Skin epidermis (tissue), 12 donors: ENCODE data around the gene TACC2.

Source experiments
- H3K27ac ChIP-seq, 21 experiments: fragments of 200-600 bp; sonication (generic) in 11 of 21; one replicate each; pipeline ENCODE4 v1.5.0; 2020; ENCODE audit warnings: mild to moderate bottlenecking in 3 of 21, inconsistent platforms in 2 of 21, moderate library complexity in 2 of 21
- H3K4me3 ChIP-seq, 7 experiments: fragments of 200-600 bp; sonication (generic) in 2 of 7; one replicate each; pipeline ENCODE4 v1.5.0; 2020; ENCODE audit warnings: inconsistent platforms in 2 of 7, mild to moderate bottlenecking in 2 of 7, moderate library complexity in 1 of 7

TACC2 gene

DNA sequence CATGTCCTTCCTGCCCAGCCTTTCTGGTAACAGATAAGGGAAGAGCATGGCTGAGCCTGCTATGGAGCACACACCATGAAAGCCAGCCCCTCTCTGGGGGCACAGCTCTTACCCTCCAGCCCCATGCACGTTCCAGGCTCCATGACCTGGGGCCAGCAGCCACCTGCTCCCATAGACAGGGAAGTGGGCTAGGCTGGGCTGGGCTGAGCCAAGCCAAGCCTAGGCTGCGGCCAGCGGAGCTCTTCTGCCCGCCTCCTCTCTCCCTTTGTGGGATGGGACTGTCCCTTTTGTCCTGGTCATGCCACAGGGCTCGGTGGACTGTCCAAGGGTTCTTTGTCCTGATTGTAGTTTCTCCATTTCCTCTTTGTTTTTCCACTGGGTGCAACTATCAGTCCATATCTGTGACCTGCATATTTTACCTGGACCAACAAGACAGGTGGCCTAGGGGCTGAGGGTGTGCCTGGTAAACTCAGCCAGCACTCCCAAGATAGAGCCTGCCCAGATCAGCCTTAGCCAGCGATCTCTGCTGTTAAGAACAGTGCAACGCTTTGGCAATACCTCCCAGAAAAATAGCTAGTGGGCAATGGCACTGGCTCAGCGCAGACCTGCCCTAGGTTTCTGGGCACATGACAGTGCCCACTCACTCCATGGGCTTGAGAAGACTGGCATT is 184.9 kb downstream of the TACC2 start:
- Histone ChIP-seq H3K27ac (peak overlapping the region in 11 of 21 experiments; percentile 10 to 69 (median 42)), H3K4me3 (peak overlapping the region in 1 of 7 experiments; percentile 11)

DNA sequence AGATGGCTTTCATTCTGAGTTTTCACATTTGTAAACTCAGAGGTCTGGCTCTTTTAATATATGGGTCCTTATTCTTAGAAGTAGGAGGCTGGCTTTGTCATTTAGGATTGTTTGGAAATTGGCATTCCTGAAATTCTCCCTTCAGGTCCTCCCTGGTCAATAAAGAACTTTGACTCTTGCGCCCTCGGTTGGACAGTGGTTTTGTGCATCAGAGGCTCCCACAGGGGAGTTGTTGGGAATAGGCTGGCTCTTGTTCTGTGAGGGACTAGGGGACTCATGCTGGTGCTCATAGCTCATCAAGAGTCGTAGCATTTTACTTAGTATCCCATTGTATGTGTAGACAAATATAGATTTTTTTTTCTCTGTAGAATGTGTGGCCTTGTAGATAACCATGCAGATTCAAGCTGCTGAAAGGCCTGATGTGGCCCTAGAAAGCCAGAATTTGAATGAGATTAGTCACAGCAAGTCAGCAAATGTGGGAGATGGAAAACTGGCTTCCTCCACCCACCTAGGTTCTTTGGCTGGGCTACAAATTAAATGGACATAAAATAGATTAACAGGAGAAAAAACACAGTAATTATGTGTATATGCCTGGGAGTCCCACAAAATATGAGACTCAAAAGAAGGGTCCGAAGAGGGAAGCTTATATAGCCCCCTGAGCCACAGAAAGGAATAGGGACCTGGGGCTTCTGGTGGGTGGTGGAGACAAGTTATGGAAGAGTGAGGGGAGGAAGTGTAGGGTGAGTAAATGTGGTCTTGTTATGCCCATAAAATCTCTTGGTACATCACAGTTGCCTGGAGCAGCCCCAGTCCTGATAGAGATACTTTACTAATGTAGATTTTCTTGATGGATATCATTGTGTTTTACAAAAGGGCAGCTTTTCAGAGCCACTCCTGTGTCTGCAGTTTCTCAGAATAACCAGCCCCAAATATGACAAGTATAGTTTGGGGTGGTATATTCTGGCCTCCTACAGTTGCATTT is 187.6 kb downstream of the TACC2 start:
- no peak overlapping the region for H3K27ac ChIP-seq

DNA sequence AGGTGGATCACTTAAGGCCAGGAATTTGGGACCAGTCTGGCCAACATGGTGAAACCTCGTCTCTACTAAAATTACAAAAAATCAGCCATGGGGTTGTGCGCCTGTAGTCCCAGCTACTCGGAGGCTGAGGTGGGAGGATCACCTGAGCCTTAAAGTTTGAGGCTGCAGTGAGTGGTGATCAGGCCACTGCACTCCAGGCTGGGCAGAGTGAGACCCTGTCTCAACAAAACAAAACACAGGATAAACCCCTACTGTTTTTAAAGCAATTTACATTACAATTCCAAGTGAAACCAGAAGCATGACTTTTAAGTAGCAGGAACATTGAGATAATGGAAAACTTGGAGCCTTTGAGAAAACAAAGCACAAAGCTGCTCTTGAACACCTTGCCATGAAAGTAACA is 189.7 kb downstream of the TACC2 start:
- H3K27ac ChIP-seq, result no peak overlapping the region

More for the DNA sequence above, 187.6 kb downstream of the TACC2 start:
- H3K4me3 ChIP-seq, result no peak overlapping the region

DNA sequence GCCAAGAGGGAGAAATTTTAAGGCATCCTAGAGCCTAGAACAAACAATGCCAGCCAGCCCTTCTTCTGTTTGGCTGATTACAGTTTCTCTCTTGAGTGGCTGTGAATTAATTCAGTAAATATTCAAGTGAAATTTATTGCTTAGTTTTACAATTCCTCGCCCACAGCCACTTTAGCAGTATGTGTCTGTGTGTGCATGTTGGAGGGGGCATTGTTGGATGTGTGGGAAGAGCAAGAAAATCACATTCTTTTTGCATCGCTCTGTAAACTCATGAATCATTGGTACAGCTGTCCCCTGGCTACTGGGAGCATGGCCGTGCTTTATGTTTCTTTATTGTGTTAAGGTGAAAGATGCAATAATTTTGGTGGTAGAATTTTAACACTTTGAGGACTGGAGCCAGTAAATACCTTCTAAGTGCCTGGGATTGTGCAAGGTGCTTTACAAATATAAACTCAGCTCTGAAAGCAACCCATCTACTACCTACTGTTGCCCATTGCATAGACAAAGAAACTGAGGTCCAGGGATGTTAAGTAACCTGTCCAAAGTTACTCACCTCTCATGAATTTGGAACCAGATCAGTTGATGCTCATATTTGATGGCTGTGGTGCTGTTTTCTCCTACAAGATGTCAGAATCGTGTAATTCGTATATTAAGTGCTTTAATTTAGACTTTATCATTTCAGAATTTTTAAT is 192.2 kb downstream of the TACC2 start:
- no peak overlapping the region for H3K27ac ChIP-seq
- H3K4me3 ChIP-seq, result no peak overlapping the region

More for the DNA sequence above, 189.7 kb downstream of the TACC2 start:
- no peak overlapping the region for H3K4me3 ChIP-seq

DNA sequence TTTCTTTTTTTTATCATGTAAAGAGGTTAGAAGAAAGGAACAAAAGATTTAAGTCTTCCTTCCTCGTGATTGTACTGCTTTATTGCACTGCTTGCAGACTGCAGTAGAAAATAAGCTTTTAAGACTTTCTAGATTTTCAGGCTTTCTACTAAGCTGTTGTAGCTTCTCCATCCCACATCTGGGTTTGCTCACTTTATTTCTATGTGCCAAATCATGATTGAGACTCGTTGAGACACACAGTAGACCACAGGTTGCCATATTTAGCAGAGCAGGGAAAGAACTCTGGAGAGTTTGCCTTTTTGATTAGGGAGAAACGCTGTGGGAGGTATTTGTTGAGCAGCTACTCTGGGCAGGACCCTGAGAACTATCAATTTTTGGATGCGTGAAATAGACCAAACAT is 192.9 kb downstream of the TACC2 start:
- no peak overlapping the region for H3K4me3 ChIP-seq
- no peak overlapping the region for H3K27ac ChIP-seq

DNA sequence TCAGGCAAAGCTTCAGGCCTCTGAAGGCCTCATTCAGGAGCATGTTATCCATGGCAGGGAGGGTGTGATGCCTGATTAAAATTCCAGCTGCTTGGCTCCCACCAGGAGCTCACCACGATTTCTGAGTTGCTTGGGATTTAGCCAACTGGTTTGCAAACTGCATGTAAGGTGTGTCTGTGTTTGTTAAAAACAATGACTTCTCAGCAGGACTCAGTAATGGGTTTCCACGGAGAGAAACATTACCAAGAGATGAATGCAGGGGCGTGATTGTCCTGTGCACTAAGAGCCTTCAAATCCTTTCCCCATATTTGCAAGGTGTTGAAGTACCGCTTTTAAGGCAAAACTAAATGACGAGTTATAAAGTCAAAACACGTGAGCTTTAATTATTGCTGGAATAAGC is 193.3 kb downstream of the TACC2 start:
- Histone ChIP-seq H3K27ac (peak overlapping the region in 1 of 21 experiments; percentile 51), H3K4me3 (no peak overlapping the region)

DNA sequence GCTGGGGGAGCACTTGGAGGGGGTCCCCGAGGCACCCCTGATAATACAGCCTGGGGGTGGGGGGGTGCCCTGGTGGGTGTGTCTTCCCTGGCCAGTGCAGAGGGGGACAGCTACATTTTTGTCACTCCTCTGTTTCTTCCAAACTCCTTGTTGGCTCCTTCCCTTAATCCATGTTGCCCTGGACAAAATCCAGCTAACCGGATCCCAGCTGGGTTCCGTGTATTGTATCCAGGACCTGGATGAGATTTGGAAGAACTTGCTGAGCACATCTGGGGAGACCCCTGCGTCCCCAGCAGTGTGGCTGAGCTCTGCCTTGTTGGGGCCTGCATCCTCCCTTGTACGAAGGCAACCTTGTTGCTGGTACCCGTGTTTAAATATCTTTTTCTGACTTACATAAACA is 195.3 kb downstream of the TACC2 start:
- Histone ChIP-seq H3K27ac (no peak overlapping the region), H3K4me3 (no peak overlapping the region)

DNA sequence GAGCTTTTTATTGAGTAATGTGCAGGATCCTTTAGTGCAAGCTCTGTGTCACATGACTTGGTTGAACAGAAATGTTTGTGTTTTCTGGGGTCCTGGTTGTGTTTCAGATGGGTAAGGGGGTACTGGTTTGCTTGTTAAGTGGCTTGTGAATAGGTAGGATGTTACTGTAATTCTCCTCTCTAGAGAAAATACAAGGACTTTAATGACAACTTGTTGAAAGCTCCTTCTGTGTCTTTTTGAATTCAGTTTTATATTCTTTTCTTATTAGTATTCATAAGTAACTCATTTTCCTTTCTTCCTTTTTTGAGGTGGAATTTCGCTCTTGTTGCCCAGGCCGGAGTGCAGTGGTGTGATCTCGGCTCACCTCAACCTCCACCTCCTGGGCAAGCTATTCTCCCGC is 196.7 kb downstream of the TACC2 start:
- no peak overlapping the region for H3K4me3 ChIP-seq
- no peak overlapping the region for H3K27ac ChIP-seq

DNA sequence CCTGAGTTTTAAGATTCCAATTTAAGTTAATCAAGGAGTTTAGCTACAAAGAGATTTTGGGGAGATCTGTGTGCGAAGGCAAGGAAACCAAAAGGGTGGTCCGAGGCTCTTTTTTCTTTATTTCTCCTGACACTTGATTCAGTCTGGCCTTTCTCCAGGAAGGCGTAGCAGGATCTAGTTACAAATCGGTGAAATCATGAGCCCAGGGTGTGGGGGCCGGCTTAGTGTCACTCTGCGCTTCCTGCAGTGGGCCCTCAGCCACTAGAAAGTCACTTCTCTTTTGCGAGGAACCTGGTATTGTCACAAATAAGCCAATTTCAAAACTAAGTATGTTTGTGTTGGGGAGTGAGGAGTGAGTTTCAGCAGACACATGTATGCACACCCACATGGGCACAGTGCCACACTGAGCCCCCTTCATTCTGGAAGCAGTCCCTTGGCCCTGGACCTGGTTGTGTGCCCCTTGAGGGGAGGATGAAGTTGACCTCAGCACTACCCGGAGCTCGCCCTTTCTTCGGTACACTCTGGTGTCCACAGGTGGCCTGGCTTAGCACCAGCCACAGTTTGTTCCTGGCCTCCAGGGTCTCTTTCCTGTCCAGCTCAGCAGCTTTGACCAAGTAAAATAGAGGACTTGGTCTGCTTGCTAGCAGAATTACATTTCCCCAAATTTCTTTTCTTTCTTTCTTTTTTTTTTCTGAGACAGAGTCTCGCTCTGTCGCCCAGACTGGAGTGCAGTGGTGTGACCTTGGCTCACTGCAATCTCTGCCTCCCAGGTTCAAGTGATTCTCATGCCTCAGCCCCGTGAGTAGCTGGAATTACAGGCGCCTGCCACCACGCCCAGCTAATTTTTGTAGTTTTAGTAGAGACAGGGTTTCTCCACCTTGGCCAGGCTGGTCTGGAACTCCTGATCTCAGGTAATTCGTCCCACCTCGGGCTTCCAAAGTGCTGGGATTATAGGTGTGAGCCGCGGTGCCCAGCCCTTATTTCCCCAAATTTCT is 198.2 kb downstream of the TACC2 start:
- H3K27ac ChIP-seq, result no peak overlapping the region
- no peak overlapping the region for H3K4me3 ChIP-seq

DNA sequence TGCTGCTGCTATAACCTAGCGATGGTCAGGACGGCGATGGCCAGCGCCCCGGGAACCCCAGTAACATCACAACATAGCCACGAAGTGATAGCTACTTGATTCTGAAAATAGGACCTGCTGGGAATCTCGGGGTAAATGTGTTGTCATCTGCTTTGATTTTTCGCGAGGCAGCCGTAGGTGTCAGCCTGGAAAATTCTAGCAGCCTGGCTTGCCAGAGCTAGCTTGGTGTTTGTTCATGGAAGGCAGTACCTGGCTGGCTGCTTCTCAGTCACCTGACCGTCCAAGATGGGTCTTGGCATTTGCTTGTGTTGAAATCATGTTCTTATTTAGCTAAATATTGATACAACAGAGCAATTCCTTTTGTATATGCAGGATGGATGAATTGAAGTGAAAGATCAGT is 199.7 kb downstream of the TACC2 start:
- Histone ChIP-seq H3K4me3 (no peak overlapping the region), H3K27ac (no peak overlapping the region)

DNA sequence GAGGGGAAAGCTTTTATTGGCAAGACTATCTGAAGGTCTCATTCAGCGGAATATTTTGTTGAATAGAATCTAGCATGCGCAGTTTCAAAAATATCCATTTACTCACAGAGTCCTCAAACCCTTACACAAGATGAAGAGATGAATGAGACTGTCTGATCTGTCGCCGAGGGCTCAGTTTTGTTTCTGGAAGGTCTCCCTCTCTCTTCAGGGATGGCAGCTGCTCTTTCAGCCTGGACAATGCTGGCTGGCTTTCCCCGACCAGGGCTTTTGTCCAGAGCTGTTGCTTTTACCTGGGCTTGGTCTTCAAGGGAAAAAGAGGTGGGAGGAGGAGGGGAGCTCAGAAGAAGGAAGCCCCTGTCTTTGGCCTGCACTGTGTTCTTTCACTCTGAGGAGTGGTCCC is 200.2 kb downstream of the TACC2 start:
- Histone ChIP-seq H3K27ac (no peak overlapping the region), H3K4me3 (no peak overlapping the region)

DNA sequence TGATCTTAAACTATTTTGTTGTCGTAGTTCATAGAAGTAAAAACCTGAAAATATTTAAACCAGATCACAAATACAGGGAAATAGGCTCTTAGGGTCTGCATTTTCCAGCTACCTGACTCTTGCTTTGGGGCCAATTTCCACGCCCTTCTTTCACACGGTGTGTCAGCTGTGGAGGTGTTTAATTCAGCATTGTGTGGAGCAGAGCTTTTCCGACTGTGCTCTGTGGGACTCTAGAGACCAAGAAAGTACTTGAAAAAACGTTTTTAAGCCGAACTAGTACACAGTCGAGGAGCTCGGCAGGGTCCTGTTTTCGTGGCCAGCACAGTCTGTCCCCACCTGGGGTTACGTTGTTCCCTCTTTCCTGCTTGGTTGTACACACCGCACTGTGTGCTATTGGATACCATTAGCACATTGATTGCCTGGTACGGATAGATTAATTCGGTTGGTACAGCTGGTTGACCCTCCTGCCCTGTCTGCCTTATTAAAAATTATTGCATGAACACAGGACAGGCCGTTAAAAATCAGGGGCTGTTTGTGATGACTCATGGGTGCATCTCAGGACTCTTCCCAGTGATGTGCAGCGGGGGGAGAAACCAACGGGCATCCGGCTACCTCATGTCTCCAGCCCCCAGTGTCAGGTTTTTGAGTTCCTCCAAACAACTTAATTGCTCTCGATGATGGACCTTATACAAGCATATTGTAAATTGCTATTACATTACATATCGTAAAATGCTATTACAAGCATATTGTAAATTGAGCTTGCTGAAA is 201.4 kb downstream of the TACC2 start:
- Histone ChIP-seq H3K4me3 (no peak overlapping the region), H3K27ac (no peak overlapping the region)

DNA sequence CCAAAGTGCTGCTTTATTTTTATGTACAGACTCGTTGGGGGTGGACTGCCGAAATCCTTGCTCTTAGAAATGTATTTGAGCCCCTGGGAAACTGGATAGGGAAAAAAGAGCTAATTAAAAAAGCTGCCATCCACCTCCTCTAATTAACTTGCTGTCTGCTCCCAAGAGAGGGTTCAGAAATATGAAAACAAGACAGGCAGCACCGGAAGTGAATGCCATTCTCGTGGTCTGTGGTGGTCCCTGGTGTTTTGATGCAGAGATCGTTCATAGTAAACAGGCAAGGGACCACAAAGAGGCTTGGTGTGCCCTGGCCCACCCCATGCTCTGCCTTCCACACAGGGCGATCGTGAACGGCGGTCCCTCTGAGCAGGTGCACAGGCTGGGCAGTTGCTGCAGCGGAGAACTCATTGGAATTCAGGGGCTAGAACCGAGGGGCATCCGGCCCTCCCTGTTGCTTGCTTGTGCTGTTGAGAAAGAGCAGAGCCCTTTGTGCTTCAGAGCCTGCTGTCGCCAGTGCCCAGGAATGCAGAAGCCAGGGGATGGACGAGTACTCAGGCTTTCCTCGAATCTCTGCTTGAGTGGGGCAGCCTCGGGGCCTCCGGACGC is 203.1 kb downstream of the TACC2 start:
- Histone ChIP-seq H3K4me3 (no peak overlapping the region), H3K27ac (no peak overlapping the region)

DNA sequence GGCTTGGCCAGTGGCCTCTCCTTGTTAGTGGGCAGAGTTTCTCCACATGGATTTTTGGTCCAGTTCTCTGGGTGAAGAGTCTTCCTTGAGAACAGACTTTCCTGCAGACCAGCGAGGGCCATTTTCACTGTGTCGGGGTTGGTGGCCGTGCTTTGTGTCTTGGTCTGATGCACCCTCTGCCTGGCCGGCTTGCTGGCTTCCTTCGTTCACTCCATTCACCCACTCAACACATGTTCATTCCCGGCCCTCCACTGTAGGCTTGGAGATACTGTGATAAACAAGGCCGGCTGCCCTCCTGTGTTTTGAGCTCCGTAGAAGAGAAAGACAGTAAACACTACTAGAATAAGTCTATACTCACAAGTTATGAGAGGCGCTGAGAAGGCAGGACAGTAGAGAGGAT is 205.3 kb downstream of the TACC2 start:
- Histone ChIP-seq H3K4me3 (no peak overlapping the region), H3K27ac (no peak overlapping the region)

DNA sequence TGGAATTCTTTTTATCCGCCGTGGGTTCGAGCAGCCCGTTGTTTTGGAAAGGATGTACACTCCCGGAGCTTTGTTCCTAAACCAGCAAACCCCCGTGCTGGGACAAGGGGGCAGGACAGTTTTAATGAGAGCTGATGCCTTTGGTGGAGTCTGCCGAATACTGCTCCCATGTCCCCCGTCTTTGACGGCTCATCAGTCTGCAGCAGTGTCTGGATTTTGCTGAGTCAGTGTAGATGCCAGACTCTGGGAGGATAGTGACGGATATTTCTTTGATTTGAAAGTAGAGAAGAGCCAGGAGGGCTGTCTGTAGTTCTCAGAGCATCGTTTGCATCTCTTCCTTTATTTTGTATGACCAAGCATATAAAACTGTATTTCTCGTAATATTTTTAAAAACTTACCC is 207.3 kb downstream of the TACC2 start:
- no peak overlapping the region for H3K4me3 ChIP-seq
- no peak overlapping the region for H3K27ac ChIP-seq

DNA sequence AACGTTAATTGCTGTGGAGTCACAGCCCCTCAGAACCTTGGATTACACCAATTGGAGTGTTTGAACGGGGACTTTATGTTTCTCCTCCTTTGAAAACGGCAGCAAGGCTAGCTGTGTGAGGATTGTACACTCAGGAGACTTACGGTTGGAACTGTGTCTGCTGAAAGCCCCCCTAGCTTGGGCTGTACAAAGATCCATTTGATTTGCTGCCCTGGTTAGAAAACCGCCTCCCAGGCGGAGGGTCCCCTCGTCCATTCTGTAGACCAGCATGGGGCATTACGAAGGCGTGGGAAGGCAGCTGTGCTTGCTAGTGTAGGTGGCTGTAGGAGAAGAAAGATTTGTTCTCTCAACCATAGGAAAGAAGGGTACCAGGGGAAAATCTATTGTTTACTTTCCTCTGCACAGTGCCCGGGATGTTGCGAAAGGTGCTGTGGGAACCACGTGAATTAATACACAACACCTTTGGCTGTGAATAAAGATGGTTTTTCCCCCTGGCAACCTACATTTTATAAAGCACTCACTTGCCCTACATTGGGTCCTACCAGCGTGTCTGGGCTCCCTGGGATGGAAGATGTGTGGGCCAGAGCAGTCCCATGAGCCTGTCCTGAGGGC is 208.8 kb downstream of the TACC2 start:
- H3K27ac ChIP-seq, result no peak overlapping the region

DNA sequence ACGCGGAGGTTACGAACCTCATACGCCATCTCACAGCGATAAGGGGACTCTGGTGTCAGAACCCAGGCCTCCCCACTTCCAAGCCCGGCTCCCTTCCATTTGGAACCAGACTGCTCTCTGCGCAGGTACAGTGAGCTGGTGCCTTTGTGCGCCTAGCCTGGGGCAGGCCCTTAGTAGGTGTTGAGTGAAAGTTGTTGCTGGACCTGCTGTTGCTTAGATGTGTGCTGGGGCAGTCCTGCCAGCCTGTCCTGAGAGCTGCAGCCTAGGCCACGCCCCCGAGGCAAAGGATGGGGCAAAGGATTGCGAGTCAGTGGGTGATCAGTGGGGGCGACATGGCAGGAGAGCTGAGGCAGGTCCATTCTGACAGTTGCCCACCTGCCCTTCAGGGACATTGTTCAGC is 209.7 kb downstream of the TACC2 start:
- no peak overlapping the region for H3K27ac ChIP-seq
- H3K4me3 ChIP-seq, result no peak overlapping the region

More for the DNA sequence above, 208.8 kb downstream of the TACC2 start:
- no peak overlapping the region for H3K4me3 ChIP-seq

DNA sequence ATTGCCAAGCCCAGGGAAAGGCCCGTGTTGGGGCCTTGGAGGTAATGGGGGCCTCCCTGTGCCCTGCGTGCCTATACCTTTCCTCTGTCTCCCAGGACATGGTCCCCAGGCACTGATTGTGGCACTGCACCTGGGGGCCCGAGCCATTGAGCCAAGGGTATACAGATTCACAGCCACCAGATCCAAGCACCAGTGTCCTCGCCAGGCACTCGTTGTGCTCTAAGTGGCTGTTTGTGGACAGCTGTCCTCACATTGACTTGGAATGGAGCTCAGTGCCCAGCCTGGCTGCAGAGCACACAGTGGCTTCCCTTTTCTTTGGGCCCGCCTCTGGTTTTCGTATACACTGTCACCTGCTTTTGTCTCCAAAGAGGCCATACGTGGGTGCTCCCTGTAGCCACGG is 210.1 kb downstream of the TACC2 start:
- no peak overlapping the region for H3K27ac ChIP-seq
- no peak overlapping the region for H3K4me3 ChIP-seq
